Left renal cortex interstitium (tissue), 4 donors: ENCODE measurements around the gene CCDC197. TPM values are rescaled to one million over a fixed set of nuclear protein-coding genes. Genes with fewer than 3 reads are reported as not detected.

Experiments
- DNase-seq, 4 donors: peaks; one replicate each; pipeline ENCODE4 v3.0.0-alpha.2; 2013; ENCODE audit warnings: low read depth in 4 of 4, low spot score in 2 of 4, missing footprints in 1 of 4
- polyA plus RNA-seq, 4 donors: library from polyadenylated mRNA; unstranded; fragments of 120-200 nt; gene quantifications; one replicate each; pipeline ENCODE4 v1.2.1, GENCODE V29; 2013; ENCODE audit not compliant: insufficient read length in 4 of 4

CCDC197 gene
- polyA plus RNA-seq, 4 donors, result not detected

- DNase-seq, result no peak
Measured at GRCh38 chr14:94038921-94039629, 42.0 kb downstream of the CCDC197 start.

- DNase-seq, result no peak
Measured at GRCh38 chr14:94040247-94040646, 43.1 kb downstream of the CCDC197 start.

- DNase-seq, result no peak
Measured at GRCh38 chr14:94040796-94041195, 43.7 kb downstream of the CCDC197 start.

GRCh38 chr14:94041551-94042346 is 44.6 kb downstream of the CCDC197 start:
- no peak for DNase-seq

- DNase-seq, result no peak
Measured at GRCh38 chr14:94042433-94043091, 45.5 kb downstream of the CCDC197 start.

GRCh38 chr14:94043111-94043755 is 46.1 kb downstream of the CCDC197 start:
- no peak for DNase-seq

- no peak for DNase-seq
Measured at GRCh38 chr14:94043756-94044475, 46.8 kb downstream of the CCDC197 start.

- DNase-seq, result no peak
Measured at GRCh38 chr14:94044476-94045091, 47.5 kb downstream of the CCDC197 start.

GRCh38 chr14:94045101-94045500 is 48.0 kb downstream of the CCDC197 start:
- no peak for DNase-seq

GRCh38 chr14:94045563-94046345 is 48.7 kb downstream of the CCDC197 start:
- no peak for DNase-seq

GRCh38 chr14:94046696-94047250 is 49.7 kb downstream of the CCDC197 start:
- DNase-seq, result no peak

GRCh38 chr14:94047581-94047980 is 50.5 kb downstream of the CCDC197 start:
- DNase-seq, result no peak

- no peak for DNase-seq
Measured at GRCh38 chr14:94048691-94049624, 51.9 kb downstream of the CCDC197 start.

- DNase-seq, result no peak
Measured at GRCh38 chr14:94049625-94050023, 52.5 kb downstream of the CCDC197 start.

GRCh38 chr14:94050231-94050880 is 53.3 kb downstream of the CCDC197 start:
- DNase-seq, result no peak

- DNase-seq, result no peak
Measured at GRCh38 chr14:94051115-94051514, 54.0 kb downstream of the CCDC197 start.

GRCh38 chr14:94051779-94052178 is 54.7 kb downstream of the CCDC197 start:
- DNase-seq, result no peak
